Measurements from ENCODE around the gene MAPT. TPM values are rescaled to one million over a fixed set of nuclear protein-coding genes. Genes with fewer than 3 reads are reported as not detected.

Gene MAPT
- total RNA-seq, 1 experiment from 2014 or later = 3.6 TPM

- Histone ChIP-seq H3K36me3 (ENCODE audit: low read depth, low read length) (no peaks in the 10 kb centered on the region), H4K20me1 (ENCODE audit: low read length) (no peaks in the 10 kb centered on the region), H3K27ac (ENCODE audit: low read length) (no peak overlapping the region), H2AFZ (ENCODE audit: low read length) (no peak overlapping the region), H3K4me2 (ENCODE audit: low read length) (no peak overlapping the region), H3K9me2 (replicated peaks; ENCODE audit: low read length) (no peaks in the 10 kb centered on the region), H3F3A (ENCODE audit: low read length, unreplicated experiment) (no peaks in the 10 kb centered on the region), H3K9me3 (ENCODE audit: low read length) (no peaks in the 10 kb centered on the region), H3K9ac (ENCODE audit: low read length) (no peak overlapping the region), H3K27me3 (ENCODE audit: low read length) (peaks cover 10% of the 10 kb centered on the region), H3K4me1 (ENCODE audit: insufficient read depth, low read length) (peaks cover 14% of the 10 kb centered on the region), H3K79me2 (ENCODE audit: low read length) (no peaks in the 10 kb centered on the region), H3K4me3 (ENCODE audit: low read length) (no peak overlapping the region)
- no peak for TF ChIP-seq EZH2phosphoT487 (IDR thresholded peaks at IDR 0.05; ENCODE audit: borderline replicate concordance, low read length)
- TF ChIP-seq CTCF (conservative IDR thresholded peaks at IDR 0.05; ENCODE audit: low read depth, low read length) = no peak
- TF ChIP-seq EZH2 (IDR thresholded peaks at IDR 0.05; ENCODE audit: low read length, unreplicated experiment) = no peak
- CTCF ChIA-PET = no interaction called here
- intact Hi-C loops (cut with micrococcal nuclease) = no loop called here
- no peak for ATAC-seq
- DNase-seq = no peak
- no TSS peak for BruUV-seq (replicated peaks)
- POLR2A ChIA-PET (ENCODE audit: unreplicated experiment) = no interaction called here
Observed at GRCh38 chr17:45950888-45951287, 56.5 kb downstream of the MAPT start.

- Histone ChIP-seq H3K9ac (ENCODE audit: low read length) (no peak overlapping the region), H3K9me2 (replicated peaks; ENCODE audit: low read length) (no peaks in the 10 kb centered on the region), H3K4me3 (ENCODE audit: low read length) (no peak overlapping the region), H3K4me1 (ENCODE audit: insufficient read depth, low read length) (peaks cover 14% of the 10 kb centered on the region), H3K27me3 (ENCODE audit: low read length) (peaks cover 10% of the 10 kb centered on the region), H3K79me2 (ENCODE audit: low read length) (no peaks in the 10 kb centered on the region), H2AFZ (ENCODE audit: low read length) (no peak overlapping the region), H4K20me1 (ENCODE audit: low read length) (no peaks in the 10 kb centered on the region), H3K36me3 (ENCODE audit: low read depth, low read length) (no peaks in the 10 kb centered on the region), H3K4me2 (ENCODE audit: low read length) (no peak overlapping the region), H3F3A (ENCODE audit: low read length, unreplicated experiment) (no peaks in the 10 kb centered on the region), H3K27ac (ENCODE audit: low read length) (no peak overlapping the region), H3K9me3 (ENCODE audit: low read length) (no peaks in the 10 kb centered on the region)
- DNase-seq = no peak
- BruUV-seq (replicated peaks) = no TSS peak
- no peak for TF ChIP-seq CTCF (conservative IDR thresholded peaks at IDR 0.05; ENCODE audit: low read depth, low read length)
- TF ChIP-seq EZH2 (IDR thresholded peaks at IDR 0.05; ENCODE audit: low read length, unreplicated experiment) = no peak
- no peak for TF ChIP-seq EZH2phosphoT487 (IDR thresholded peaks at IDR 0.05; ENCODE audit: borderline replicate concordance, low read length)
- ATAC-seq = no peak
- intact Hi-C loops (cut with micrococcal nuclease) = no loop called here
- POLR2A ChIA-PET (ENCODE audit: unreplicated experiment) = no interaction called here
- CTCF ChIA-PET = no interaction called here
Observed at GRCh38 chr17:45951403-45951802, 57.0 kb downstream of the MAPT start.

- CTCF ChIA-PET = no interaction called here
Observed at GRCh38 chr17:45951941-45952340, 57.6 kb downstream of the MAPT start.

More at GRCh38 chr17:45951941-45952340, 57.6 kb downstream of the MAPT start:
- Histone ChIP-seq H3F3A (ENCODE audit: low read length, unreplicated experiment) (no peaks in the 10 kb centered on the region), H3K27me3 (ENCODE audit: low read length) (peaks cover 10% of the 10 kb centered on the region), H4K20me1 (ENCODE audit: low read length) (no peaks in the 10 kb centered on the region), H3K27ac (ENCODE audit: low read length) (no peak overlapping the region), H2AFZ (ENCODE audit: low read length) (no peak overlapping the region), H3K36me3 (ENCODE audit: low read depth, low read length) (no peaks in the 10 kb centered on the region), H3K9me2 (replicated peaks; ENCODE audit: low read length) (no peaks in the 10 kb centered on the region), H3K9me3 (ENCODE audit: low read length) (no peaks in the 10 kb centered on the region), H3K4me1 (ENCODE audit: insufficient read depth, low read length) (peaks cover 14% of the 10 kb centered on the region), H3K4me3 (ENCODE audit: low read length) (no peak overlapping the region), H3K4me2 (ENCODE audit: low read length) (no peak overlapping the region), H3K79me2 (ENCODE audit: low read length) (no peaks in the 10 kb centered on the region), H3K9ac (ENCODE audit: low read length) (no peak overlapping the region)
- no peak for TF ChIP-seq EZH2 (IDR thresholded peaks at IDR 0.05; ENCODE audit: low read length, unreplicated experiment)
- TF ChIP-seq EZH2phosphoT487 (IDR thresholded peaks at IDR 0.05; ENCODE audit: borderline replicate concordance, low read length) = no peak
- no peak for TF ChIP-seq CTCF (conservative IDR thresholded peaks at IDR 0.05; ENCODE audit: low read depth, low read length)
- no TSS peak for BruUV-seq (replicated peaks)
- ATAC-seq (no peak), DNase-seq (no peak)
- POLR2A ChIA-PET (ENCODE audit: unreplicated experiment) = no interaction called here
- intact Hi-C loops (cut with micrococcal nuclease) = no loop called here

Data from PC-3 (cell line).